Mesodermal cell (in vitro differentiated cells): ENCODE measurements around the gene BRF1.

ENCODE experiments used
- H3K27ac ChIP-seq: 2 replicates; pipeline ENCODE4 v1.7.0; 2013; ENCODE audit warnings: mild to moderate bottlenecking, low read depth, low read length, moderate library complexity; ENCODE audit not compliant: severe bottlenecking
- H3K36me3 ChIP-seq: 2 replicates; pipeline ENCODE4 v1.7.1; 2013; ENCODE audit warnings: mild to moderate bottlenecking, low read length, moderate library complexity; ENCODE audit not compliant: control insufficient read depth, insufficient read depth
- H3K4me1 ChIP-seq: one replicate; pipeline ENCODE4 v1.7.1; 2013; ENCODE audit warnings: mild to moderate bottlenecking, low read length; ENCODE audit not compliant: insufficient read depth, control insufficient read depth, poor library complexity, severe bottlenecking
- H3K4me3 ChIP-seq: 2 replicates; pipeline ENCODE4 v1.7.0; 2013; ENCODE audit warnings: low read length, control low read depth, mild to moderate bottlenecking; ENCODE audit not compliant: insufficient read depth, poor library complexity, severe bottlenecking; ENCODE audit errors: extremely low read depth
- H3K9me3 ChIP-seq: 2 replicates; pipeline ENCODE4 v1.7.1; 2013; ENCODE audit warnings: mild to moderate bottlenecking, low read length, moderate library complexity; ENCODE audit not compliant: control insufficient read depth
- WGBS, 2 experiments: methylation state at CpG; one replicate each; pipeline ENCODE4 v1.1.5; 2013; ENCODE audit warnings: missing lambda C conversion rate in 2 of 2; ENCODE audit not compliant: insufficient coverage in 2 of 2; 5-methylcytosine and 5-hydroxymethylcytosine counted together

Gene BRF1

DNA sequence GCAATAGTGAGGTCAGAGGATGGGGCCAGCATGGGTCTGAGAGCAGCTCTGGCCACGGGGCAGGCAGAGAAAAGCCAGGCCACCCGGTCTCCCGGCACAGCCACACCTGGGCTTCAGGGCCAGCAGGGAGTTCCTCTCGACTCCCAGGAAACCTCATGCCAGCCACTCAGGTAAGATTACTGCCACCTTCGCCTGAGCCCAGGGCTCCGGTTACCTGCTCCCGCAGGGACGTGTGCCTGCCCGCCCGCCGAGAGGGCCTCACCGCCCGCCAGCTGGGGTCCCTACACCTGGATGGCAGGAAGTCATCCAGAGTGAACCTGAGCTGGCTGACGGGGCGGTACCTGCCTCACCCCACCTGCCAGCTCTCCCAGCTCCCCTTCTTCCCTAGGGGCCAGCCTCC lies 139.5 kb downstream of the BRF1 start:
- H3K4me1 ChIP-seq, result no peaks in the 10 kb centered on the region
- H3K4me3 ChIP-seq, result no peak overlapping the region
- H3K27ac ChIP-seq, result no peak overlapping the region
- WGBS, 2 experiments, result 89 to 92% methylated on average over 15 of the region's 15 CpGs
- H3K9me3 ChIP-seq, result no peaks in the 10 kb centered on the region
- no peaks in the 10 kb centered on the region for H3K36me3 ChIP-seq

GRCh38 chr14:105160776-105161175 lies 140.0 kb downstream of the BRF1 start:
- H3K4me3 ChIP-seq, result no peak overlapping the region
- no peaks in the 10 kb centered on the region for H3K4me1 ChIP-seq
- H3K27ac ChIP-seq, result no peak overlapping the region
- H3K36me3 ChIP-seq, result no peaks in the 10 kb centered on the region
- no peaks in the 10 kb centered on the region for H3K9me3 ChIP-seq
- 90% methylated on average over 2 to 9 of the region's 12 CpGs for WGBS, 2 experiments

DNA sequence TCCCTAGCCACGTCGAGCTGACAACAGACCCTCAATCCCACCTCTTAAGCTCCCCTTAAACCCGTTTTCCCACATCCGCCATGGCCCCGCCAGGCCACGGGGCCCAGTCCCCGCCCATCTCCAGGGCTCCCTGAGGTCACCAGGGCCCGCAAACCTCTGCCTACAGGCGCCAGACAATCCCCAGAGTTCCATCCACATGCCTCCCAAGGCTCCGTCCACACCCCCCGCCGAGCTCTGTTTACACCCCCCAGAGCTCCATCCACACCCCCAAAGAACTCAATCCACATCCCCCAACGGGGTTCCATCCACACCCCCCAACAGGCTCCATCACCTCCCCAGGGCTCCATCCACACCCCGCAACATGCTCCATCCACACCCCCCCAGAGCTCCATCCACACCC lies 141.5 kb downstream of the BRF1 start:
- no peaks in the 10 kb centered on the region for H3K9me3 ChIP-seq
- H3K4me1 ChIP-seq, result no peaks in the 10 kb centered on the region
- no peak overlapping the region for H3K27ac ChIP-seq
- H3K36me3 ChIP-seq, result no peaks in the 10 kb centered on the region
- H3K4me3 ChIP-seq, result no peak overlapping the region
- 87 to 94% methylated on average over 7 to 8 of the region's 14 CpGs for WGBS, 2 experiments
